Measurements from ENCODE around the gene MLN. TPM values are rescaled to one million over a fixed set of nuclear protein-coding genes. Genes with fewer than 3 reads are reported as not detected.

The MLN gene
- total RNA-seq, 1 donor from 2014 or later = not detected

- DNase-seq (ENCODE audit: low spot score) = no peak
Observed at GRCh38 chr6:33756211-33756954, 47.4 kb downstream of the MLN start.

DNA sequence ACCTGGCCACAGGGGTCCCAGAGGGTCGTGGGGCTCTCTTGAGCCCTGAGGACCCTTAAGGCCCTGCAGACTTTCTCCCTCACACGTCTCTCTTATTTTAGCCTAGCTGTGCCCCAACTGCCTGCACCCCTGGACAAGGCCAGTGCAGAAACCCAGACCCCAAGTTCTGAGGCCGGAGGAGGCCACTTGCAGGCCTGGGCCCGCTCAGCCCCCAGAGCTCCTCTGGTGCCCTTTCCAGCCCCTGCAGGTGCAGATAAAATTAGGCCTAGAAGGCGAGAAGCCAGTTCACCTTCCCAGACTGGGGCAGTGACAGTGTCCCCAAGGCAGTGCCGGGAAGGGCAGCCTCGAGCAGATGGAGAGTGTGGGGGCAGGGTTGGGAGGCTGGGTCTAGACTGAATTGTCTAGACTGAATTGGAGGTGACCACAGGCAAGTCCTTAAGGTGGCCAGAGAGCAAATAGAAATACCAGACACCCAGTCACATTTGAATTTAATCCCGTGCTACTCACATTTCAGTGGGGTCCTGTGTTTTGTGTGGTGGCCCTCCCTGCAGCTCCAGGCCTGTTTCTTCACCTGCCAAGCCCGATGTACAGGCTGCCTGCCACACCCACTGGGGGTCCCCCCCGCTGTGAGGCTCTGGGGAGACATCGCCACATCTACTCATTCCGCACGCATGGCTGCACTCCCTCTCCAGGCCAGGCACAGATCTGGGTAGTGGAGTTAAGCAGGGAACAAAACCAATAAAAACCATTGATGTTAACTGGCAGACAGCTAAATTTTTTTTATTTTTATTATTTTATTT lies 48.5 kb downstream of the MLN start:
- DNase-seq (ENCODE audit: low spot score) = no peak

DNA sequence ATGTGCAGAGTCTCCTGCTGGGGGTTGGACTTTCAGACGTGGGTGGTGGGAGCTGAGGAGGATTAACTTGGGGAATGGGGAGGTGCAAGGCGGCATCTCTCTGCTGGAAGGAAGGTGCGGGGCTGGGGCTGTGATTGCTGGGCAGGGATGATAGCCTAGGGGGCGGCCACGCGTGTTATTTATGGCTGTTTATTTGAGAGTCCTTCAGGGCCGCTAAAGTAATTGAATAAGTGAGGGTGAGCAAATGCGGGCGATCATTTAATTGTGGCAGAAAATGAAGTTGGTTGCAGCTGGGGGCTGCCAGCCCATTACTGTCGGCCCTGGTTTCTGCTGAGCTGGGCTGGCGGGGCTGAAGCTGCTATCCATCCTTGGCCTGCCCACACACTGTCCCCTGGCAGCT lies 49.6 kb downstream of the MLN start:
- no peak for DNase-seq (ENCODE audit: low spot score)

- DNase-seq (ENCODE audit: low spot score) = no peak
Observed at GRCh38 chr6:33752646-33753015, 51.2 kb downstream of the MLN start.

GRCh38 chr6:33751771-33752645 lies 51.8 kb downstream of the MLN start:
- DNase-seq (ENCODE audit: low spot score) = no peak

- DNase-seq (ENCODE audit: low spot score) = no peak
Observed at GRCh38 chr6:33750244-33750991, 53.4 kb downstream of the MLN start.

GRCh38 chr6:33749401-33749800 lies 54.4 kb downstream of the MLN start:
- no peak for DNase-seq (ENCODE audit: low spot score)

GRCh38 chr6:33748841-33749240 lies 55.0 kb downstream of the MLN start:
- DNase-seq (ENCODE audit: low spot score) = no peak

DNA sequence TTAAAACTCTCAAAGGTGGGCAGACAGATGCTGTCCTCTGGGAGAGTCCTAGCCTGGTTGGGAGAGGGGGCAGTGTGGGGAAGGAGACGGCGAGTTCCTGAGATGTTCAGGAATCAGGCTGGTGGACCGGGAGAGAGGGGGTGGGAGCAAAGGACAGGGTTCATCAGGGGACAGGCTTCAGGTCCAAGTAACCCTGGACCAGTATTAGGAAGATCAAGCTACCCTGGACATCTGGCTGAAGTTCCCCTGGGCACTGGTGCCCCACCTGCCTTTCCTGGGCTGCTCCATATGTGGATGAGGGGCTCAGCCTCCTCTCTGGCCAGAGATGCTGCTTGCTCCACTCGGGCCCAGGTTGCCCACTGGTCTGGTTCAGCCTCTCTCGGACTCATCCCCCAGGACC lies 56.0 kb downstream of the MLN start:
- no peak for DNase-seq (ENCODE audit: low spot score)

DNA sequence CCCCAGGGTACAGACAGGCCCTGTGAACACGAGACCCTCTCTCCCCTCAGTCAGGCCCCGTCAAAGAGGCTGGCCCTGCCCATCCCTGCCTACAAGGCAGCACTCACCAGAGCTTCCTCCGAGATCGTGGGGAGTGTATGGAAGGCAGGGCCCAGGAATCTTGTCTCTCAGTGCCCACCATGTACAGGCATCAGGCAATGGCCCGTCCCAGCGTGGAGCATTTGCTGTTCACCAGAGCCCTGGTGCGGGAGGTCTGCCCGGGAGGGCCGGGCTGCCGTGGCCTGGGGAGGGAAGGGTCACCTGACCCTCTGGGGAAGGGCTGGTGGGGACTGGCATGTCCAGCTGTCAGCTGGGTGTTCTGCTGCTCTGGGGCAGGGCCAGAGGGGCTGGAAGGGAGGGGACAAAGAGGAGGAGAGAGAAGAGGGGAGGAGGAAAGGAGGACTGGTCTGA lies 57.1 kb downstream of the MLN start, which contains the start of gene IP6K3:
IP6K3 (minus strand) TSS at position 255 of the 450 bp plus-strand sequence. CDS start 11,429 bp downstream, outside the sequence.
- no peak for DNase-seq (ENCODE audit: low spot score)

DNA sequence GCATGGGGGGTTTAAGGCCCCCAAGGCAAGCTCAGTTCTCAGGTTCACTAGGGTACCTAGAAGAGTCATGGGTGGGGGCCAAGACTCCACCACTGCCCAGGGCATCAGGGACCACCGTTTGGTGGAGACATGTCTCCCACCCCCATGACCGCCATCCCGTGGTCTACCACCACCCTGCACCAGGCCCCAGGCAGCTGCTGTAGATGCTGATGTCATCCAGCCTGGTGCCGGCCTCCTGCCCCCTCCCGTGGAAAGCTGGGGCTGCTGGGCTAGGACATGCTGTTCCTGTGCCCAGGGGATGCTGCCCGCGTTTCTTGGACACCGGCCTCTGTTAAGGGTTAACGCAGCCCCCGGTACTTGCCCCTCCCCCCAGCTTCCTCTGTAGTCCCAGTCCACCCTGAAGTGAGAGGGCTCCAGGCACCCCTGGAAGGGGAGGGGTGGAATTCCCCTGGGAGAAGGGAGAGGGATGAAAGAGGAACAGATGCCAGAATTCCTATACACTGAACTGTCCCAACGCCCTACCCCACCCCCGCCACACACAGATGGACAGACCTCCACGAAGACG lies 57.7 kb downstream of the MLN start:
- DNase-seq (ENCODE audit: low spot score) = no peak

DNA sequence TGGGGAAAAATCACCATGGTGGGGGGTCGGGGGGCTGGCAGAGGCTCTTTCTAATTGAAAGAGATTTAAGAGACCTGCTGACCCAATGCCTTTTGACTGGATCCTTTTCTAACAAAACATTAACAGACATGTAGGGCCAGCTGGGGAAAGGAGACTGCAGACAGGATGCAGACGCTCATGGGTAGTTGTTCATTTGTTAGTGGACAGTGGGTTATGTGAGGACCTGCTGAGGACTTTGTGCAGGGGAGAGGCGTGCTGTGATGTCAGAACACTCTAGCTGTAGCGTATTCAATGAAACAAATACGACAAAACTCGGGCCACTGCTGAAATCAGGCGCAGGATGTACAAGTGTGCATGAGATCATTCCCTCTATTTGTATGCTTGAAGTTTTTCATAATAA lies 58.3 kb downstream of the MLN start:
- no peak for DNase-seq (ENCODE audit: low spot score)

DNA sequence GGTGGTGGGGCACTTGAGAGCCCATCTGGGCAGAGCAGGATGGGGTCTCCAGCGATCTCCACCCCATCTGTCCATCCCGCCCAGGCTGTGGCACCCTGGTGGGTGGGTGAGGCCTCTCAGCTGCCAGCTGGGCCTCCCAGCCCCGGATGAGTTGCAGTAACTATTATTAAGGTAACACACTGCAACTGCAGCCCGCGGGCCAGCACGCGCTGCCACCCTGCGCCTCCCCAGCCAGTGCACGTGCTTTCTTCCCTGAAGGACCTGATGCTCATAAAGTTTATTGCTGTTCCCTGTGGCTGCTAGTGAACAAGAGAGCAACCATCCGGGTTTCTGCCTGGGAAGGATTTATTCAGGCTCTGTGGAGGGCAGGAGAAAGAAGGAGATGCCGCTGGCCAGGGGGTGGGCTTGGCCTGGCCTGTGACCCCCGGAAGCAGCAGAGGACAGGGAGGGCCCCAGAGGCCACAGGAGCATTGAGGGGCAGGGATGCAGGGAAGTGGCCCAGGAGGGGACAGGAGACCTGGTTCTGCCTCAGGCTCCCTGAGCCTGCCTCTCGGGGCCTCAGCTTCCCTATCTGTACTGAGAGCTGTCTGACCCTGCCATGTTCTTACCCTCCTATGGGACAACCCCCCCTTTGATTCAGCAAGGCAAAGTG lies 58.8 kb downstream of the MLN start:
- no peak for DNase-seq (ENCODE audit: low spot score)

Other genes with a start within 250 kb of the MLN start
- 15.2 TPM for gene BAK1, start 223.7 kb downstream of the MLN start, total RNA-seq
- gene ITPR3, start 182.7 kb downstream of the MLN start, total RNA-seq = 18.5 TPM
- 47.0 TPM for gene UQCC2, start 92.3 kb downstream of the MLN start, total RNA-seq
- 0.13 TPM for gene IP6K3, start 57.1 kb downstream of the MLN start, total RNA-seq
- 37.7 TPM for gene LEMD2, start 14.9 kb downstream of the MLN start, total RNA-seq

All from mesenteric fat pad (tissue), 1 donor.